GM19025 (cell line): Measurements from ENCODE around the gene CHCHD6.

Experiments used
- ATAC-seq: cut with Tn5 transposase; IDR thresholded peaks from one replicate; pipeline ENCODE4 v1.9.1; 2021; ENCODE audit warnings: mild to moderate bottlenecking, low read depth, moderate library complexity; ENCODE audit not compliant: unreplicated experiment

Gene CHCHD6

GRCh38 chr3:126816986-126817777 lies 113.1 kb downstream of the CHCHD6 start:
- no peak for ATAC-seq

- no peak for ATAC-seq
These were observed 113.7 kb downstream of the CHCHD6 start for GRCh38 chr3:126817781-126818180.

GRCh38 chr3:126818400-126819095 lies 114.5 kb downstream of the CHCHD6 start:
- no peak for ATAC-seq

GRCh38 chr3:126826693-126827092 lies 122.7 kb downstream of the CHCHD6 start:
- ATAC-seq = no peak

- ATAC-seq = no peak
These were observed 123.1 kb downstream of the CHCHD6 start for GRCh38 chr3:126827121-126827520.

GRCh38 chr3:126828306-126828705 lies 124.3 kb downstream of the CHCHD6 start:
- ATAC-seq = no peak

GRCh38 chr3:126832933-126833332 lies 128.9 kb downstream of the CHCHD6 start:
- ATAC-seq = no peak

GRCh38 chr3:126834596-126835471 lies 130.8 kb downstream of the CHCHD6 start:
- no peak for ATAC-seq

- no peak for ATAC-seq
These were observed 131.6 kb downstream of the CHCHD6 start for GRCh38 chr3:126835472-126836219.

- no peak for ATAC-seq
These were observed 132.3 kb downstream of the CHCHD6 start for GRCh38 chr3:126836220-126836860.

- no peak for ATAC-seq
These were observed 133.7 kb downstream of the CHCHD6 start for GRCh38 chr3:126837773-126838172.

GRCh38 chr3:126845920-126846715 lies 142.1 kb downstream of the CHCHD6 start:
- no peak for ATAC-seq

- ATAC-seq = no peak
These were observed 143.0 kb downstream of the CHCHD6 start for GRCh38 chr3:126847061-126847460.

- ATAC-seq = no peak
These were observed 145.0 kb downstream of the CHCHD6 start for GRCh38 chr3:126848991-126849390.

GRCh38 chr3:126849768-126850167 lies 145.7 kb downstream of the CHCHD6 start:
- no peak for ATAC-seq

- ATAC-seq = no peak
These were observed 146.5 kb downstream of the CHCHD6 start for GRCh38 chr3:126850370-126851085.

GRCh38 chr3:126851382-126851781 lies 147.3 kb downstream of the CHCHD6 start:
- ATAC-seq = no peak

- ATAC-seq = no peak
These were observed 147.9 kb downstream of the CHCHD6 start for GRCh38 chr3:126851934-126852333.
